GM19328 (cell line): Measurements from ENCODE around the gene PRKCG.

Source experiments
- ATAC-seq: cut with Tn5 transposase; IDR thresholded peaks from one replicate; pipeline ENCODE4 v1.9.1; 2021; ENCODE audit warnings: mild to moderate bottlenecking, moderate library complexity; ENCODE audit not compliant: unreplicated experiment

Gene PRKCG

GRCh38 chr19:53897459-53897858 is 15.5 kb downstream of the PRKCG start:
- no peak for ATAC-seq

GRCh38 chr19:53898166-53898565 is 16.2 kb downstream of the PRKCG start:
- no peak for ATAC-seq

GRCh38 chr19:53898636-53899341 is 16.8 kb downstream of the PRKCG start:
- ATAC-seq = no peak

GRCh38 chr19:53900191-53900860 is 18.3 kb downstream of the PRKCG start:
- ATAC-seq = no peak

- no peak for ATAC-seq
Measured at GRCh38 chr19:53903055-53903680, 21.2 kb downstream of the PRKCG start.

- ATAC-seq = no peak
Measured at GRCh38 chr19:53904909-53905308, 22.9 kb downstream of the PRKCG start.

GRCh38 chr19:53905787-53906186 is 23.8 kb downstream of the PRKCG start:
- ATAC-seq = no peak

- ATAC-seq = no peak
Measured at GRCh38 chr19:53906211-53907192, 24.5 kb downstream of the PRKCG start.

GRCh38 chr19:53907193-53907581 is 25.2 kb downstream of the PRKCG start:
- ATAC-seq = no peak

- ATAC-seq = no peak
Measured at GRCh38 chr19:53907690-53908089, 25.7 kb downstream of the PRKCG start.

GRCh38 chr19:53908106-53908934 is 26.3 kb downstream of the PRKCG start:
- no peak for ATAC-seq

GRCh38 chr19:53908935-53909415 is 27.0 kb downstream of the PRKCG start, which contains the start of gene CACNG7:
Gene CACNG7, plus strand, starts transcription at chr19:53909278. Its CDS starts 3,554 bp downstream, at chr19:53912832.
- ATAC-seq = no peak

GRCh38 chr19:53909471-53910169 is 27.6 kb downstream of the PRKCG start:
- ATAC-seq = no peak

GRCh38 chr19:53910170-53910518 is 28.1 kb downstream of the PRKCG start:
- no peak for ATAC-seq

GRCh38 chr19:53912653-53913052 is 30.7 kb downstream of the PRKCG start:
- ATAC-seq = no peak

- ATAC-seq = no peak
Measured at GRCh38 chr19:53915000-53915399, 33.0 kb downstream of the PRKCG start.

- ATAC-seq = no peak
Measured at GRCh38 chr19:53916004-53916403, 34.0 kb downstream of the PRKCG start.

- no peak for ATAC-seq
Measured at GRCh38 chr19:53917356-53917755, 35.4 kb downstream of the PRKCG start.

GRCh38 chr19:53927739-53928138 is 45.7 kb downstream of the PRKCG start:
- ATAC-seq = no peak
